GM19099 (cell line): ENCODE measurements around the gene CSH1.
"Not testable (repeated sequence)": the region's sequence is repeated elsewhere in the genome, so short reads cannot be mapped to it uniquely, and the experiment has no call there.

Experiments
- POLR2A ChIP-seq: IDR thresholded peaks from 3 replicates; pipeline ENCODE4 v1.6.1; 2011; ENCODE audit warnings: low read depth; ENCODE audit not compliant: insufficient read length; ENCODE audit errors: extremely low read depth

CSH1 gene

GRCh38 chr17:63916566-63917185 lies 20.3 kb upstream of the CSH1 start:
- no peak for TF ChIP-seq POLR2A

- TF ChIP-seq POLR2A, result no peak
Measured at GRCh38 chr17:63914471-63914870, 18.1 kb upstream of the CSH1 start.

- no peak for TF ChIP-seq POLR2A
Measured at GRCh38 chr17:63911657-63912100, 15.3 kb upstream of the CSH1 start.

- no peak for TF ChIP-seq POLR2A
Measured at GRCh38 chr17:63911041-63911635, 14.8 kb upstream of the CSH1 start, which contains the start of gene CSHL1. CSHL1 (minus strand) TSS chr17:63911258; CDS start chr17:63911196, 62 bp downstream.

GRCh38 chr17:63910096-63910495 lies 13.7 kb upstream of the CSH1 start:
- TF ChIP-seq POLR2A, result no peak

GRCh38 chr17:63881935-63882601 lies 14.3 kb downstream of the CSH1 start, which contains the start of gene GH2:
GH2 (minus strand) TSS chr17:63881944; CDS start chr17:63881801, 143 bp downstream.
- TF ChIP-seq POLR2A, result no peak

- no peak for TF ChIP-seq POLR2A
Measured at GRCh38 chr17:63880706-63881105, 15.7 kb downstream of the CSH1 start.

GRCh38 chr17:63873577-63873976 lies 22.8 kb downstream of the CSH1 start, which contains the start of gene CSH2:
CSH2 (minus strand) TSS chr17:63873677; CDS start chr17:63873614, 63 bp downstream.
- TF ChIP-seq POLR2A, result not testable (repeated sequence)

- no peak for TF ChIP-seq POLR2A
Measured at GRCh38 chr17:63859257-63859656, 37.1 kb downstream of the CSH1 start.

- no peak for TF ChIP-seq POLR2A
Measured at GRCh38 chr17:63855185-63855584, 41.2 kb downstream of the CSH1 start.

GRCh38 chr17:63854709-63855108 lies 41.7 kb downstream of the CSH1 start:
- TF ChIP-seq POLR2A, result no peak

GRCh38 chr17:63853260-63853659 lies 43.1 kb downstream of the CSH1 start:
- no peak for TF ChIP-seq POLR2A

- TF ChIP-seq POLR2A, result no peak
Measured at GRCh38 chr17:63850401-63850800, 46.0 kb downstream of the CSH1 start.

GRCh38 chr17:63848834-63849689 lies 47.3 kb downstream of the CSH1 start:
- no peak for TF ChIP-seq POLR2A
